Posterior vena cava (tissue), 2 donors: ENCODE measurements around the gene BPIFB2. TPM values are rescaled to one million over a fixed set of nuclear protein-coding genes. Genes with fewer than 3 reads are reported as not detected.
A peak's percentile ranks its signal among the peaks of the same experiment; 100 is the strongest.

Source experiments
- DNase-seq: peaks from one replicate; pipeline ENCODE4 v3.0.0-alpha.2; 2020; ENCODE audit warnings: low spot score
- intact Hi-C, 2 donors: fragments of 100-400 bp; cut with DNase I; formaldehyde crosslinking; loops; one replicate each; pipeline versions ENCODE4 v1.14.1 to v1.14.2; 2022 to 2023
- total RNA-seq, 2 donors: library from RNA; stranded (reverse); fragmentation: NEBNext Ultra II Directional; extraction: Animal tissue kit (Norgen Biotek cat#: 25700); gene quantifications; one replicate each; pipeline ENCODE4 v1.2.1, GENCODE V29; 2021
- donor health status: DM: yes; HTN: yes; CAD: no.
- donor health status: DM: yes; HTN: yes; CAD: no.

BPIFB2 gene
- total RNA-seq, 2 donors from 2014 or later, result not detected

DNA sequence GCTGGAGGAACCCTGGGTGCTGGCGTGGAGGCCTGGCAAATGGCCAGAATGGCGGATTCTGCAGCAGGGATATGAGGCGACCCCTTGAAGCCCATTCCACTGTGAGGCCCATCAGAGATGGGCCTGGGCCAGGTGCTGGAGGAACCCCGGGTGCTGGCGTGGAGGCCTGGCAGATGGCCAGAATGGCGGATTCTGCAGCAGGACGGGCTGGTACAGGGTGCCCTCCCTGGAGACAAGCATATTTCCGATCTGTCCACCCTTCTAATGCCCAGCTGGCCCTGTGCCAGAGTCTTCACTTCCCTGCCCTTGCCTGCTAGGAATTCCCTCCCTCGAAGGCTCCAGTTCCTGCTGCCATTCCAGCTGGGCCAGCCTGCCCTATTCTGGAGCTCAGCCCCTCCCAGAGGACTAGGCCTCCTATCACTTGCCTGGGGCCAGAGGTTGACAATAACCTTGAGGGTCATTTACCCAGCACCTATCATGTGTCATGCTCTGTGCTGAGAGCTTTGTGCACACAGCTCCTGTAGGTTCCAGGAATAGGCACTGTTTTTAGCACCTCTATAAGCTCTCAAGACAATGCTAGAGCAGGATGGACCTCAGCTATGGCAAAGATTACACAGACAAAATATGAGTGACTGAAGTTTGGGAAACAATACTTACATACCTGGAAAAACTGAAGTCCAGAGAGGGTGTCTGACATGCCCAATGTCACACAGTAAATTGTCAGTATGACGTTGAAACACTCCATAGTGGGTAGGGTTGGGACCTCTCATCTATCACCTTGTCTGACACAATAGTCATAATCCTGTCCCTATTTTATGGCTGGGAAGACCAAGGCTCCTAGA is 24.7 kb upstream of the BPIFB2 start:
- intact Hi-C loops, result no loop called here
- peak; percentile 76 for DNase-seq

GRCh38 chr20:32983459-32984112 is 23.9 kb upstream of the BPIFB2 start:
- peak; percentile 69 for DNase-seq
- intact Hi-C loops, result no loop called here

GRCh38 chr20:32984196-32984595 is 23.3 kb upstream of the BPIFB2 start:
- intact Hi-C loops, result no loop called here
- DNase-seq, result peak; percentile 15

GRCh38 chr20:32984631-32985354 is 22.7 kb upstream of the BPIFB2 start:
- intact Hi-C loops, result no loop called here
- peak; percentile 60 for DNase-seq

DNA sequence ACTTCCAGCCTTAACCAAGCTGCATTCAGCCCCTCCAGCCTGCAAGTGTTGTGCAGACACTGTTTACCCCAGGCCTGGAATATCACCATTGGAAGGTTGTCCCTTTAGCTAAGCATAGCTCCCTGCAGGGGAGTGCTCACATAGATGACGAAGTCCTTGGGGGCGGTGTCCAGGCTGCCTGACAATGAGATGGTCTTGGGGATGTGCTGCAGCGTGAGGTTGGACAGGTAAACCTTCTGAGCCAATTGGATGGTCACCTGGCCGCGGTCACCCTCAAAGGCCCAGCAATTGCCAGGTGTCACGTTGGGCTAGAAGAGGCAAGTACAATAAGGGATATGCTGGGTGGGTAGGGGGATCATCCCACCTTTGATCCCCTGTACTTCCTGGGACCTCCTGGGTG is 21.9 kb upstream of the BPIFB2 start:
- intact Hi-C loops, result no loop called here
- DNase-seq, result peak; percentile 64

GRCh38 chr20:32986331-32986966 is 21.1 kb upstream of the BPIFB2 start:
- intact Hi-C loops, result no loop called here
- peak; percentile 78 for DNase-seq

GRCh38 chr20:32987044-32987825 is 20.3 kb upstream of the BPIFB2 start:
- peak; percentile 53 for DNase-seq
- intact Hi-C loops, result no loop called here

DNA sequence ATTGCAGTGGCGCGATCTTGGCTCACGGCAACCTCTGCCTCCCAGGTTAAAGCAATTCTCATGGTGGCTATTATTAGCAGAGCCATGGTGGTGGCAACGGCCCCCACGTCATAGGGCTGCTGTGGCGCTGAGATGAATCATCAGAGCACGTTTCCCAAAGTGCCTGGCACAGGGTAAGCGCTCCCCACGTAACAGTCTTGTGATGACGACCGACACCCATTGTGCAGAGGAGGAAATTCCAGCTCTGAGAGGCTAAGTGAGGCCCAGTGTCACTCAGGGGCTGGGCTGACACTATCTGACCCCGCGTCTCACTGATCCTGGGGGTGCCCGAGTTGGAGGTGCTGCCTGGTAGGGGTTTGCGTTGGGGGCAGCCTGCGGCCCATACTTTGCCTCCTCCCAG is 19.5 kb upstream of the BPIFB2 start:
- intact Hi-C loops, result no loop called here
- peak; percentile 38 for DNase-seq

DNA sequence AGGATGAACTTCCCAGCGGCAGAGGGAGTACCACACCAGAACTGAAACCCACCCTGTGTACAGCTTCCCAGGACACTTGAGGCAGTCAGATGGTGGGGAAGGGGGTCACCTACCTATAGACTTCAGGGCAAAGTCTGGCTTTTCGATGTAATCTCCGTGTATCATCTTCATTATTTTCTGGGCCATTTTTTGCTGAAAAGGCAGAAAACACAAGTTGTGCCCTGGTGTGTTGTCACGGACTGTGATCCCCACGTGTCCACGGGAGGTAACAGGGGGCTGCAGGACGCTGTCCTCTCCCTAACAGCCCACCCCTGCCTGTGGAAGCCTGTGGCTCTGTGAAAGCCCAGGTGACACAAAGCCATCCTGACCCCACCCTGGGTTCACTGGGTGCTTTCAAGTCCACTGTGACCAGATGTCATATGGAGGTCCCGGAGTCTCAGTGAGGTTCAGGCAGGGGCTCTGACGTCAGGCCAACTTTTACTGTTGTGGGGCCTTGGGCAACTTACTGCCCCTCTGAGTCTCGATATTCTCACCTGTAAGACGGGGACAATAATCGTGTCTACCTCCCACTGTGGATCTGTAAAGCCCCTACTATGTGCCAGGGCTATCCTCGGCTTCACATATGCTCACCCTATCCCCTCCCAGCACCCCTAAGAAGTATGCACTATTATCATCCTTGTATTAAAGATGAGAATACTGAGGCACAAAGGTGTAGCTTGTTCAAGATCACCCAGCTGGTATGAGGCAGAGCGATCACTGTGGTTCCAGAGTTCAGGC is 17.8 kb upstream of the BPIFB2 start:
- intact Hi-C loops, result no loop called here
- peak; percentile 32 for DNase-seq

GRCh38 chr20:32990426-32990825 is 17.1 kb upstream of the BPIFB2 start:
- DNase-seq, result peak; percentile 37
- intact Hi-C loops, result no loop called here

- intact Hi-C loops, result no loop called here
- peak; percentile 9 for DNase-seq
Measured at GRCh38 chr20:32991383-32991782, 16.1 kb upstream of the BPIFB2 start.

DNA sequence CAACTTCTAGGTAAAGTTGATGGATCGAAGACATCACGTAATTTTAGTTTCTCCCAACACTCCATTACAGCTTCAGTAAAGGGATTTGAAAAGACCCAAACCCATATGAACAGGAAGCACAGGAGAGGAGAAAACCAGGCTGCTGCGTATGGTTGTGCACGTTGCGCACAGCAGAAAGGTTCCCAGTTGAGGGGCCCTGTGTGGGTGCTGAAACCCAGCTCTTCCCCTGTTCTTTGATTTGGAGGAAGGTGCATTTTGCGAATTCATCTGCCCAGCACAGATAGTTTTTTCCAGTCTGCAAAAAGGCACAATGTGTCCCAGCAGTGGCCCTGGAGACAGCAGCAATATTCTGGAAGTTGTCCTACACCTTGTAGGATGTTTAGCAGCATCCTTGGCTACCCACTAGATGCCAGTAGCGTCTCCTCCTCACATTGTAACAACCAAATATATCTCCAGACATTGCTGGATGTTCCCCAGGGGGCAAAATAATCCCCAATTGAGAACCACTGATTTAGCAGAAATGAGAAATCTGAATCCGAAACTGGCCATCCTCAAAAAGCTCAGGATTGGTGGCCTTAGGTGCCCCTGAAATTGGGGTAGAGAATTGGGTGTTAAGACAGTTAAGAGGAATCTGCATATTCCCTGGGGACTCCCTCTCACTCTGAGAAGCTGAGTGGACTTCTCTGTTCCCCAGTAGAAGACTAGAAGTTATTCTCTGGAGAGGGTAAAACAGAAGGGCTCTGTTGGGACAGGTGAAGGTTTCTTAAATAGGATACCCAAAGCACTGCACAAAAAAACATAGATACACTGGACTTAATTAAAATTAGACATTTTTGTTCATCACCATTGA is 15.5 kb upstream of the BPIFB2 start:
- intact Hi-C loops, result no loop called here
- DNase-seq, result no peak

- intact Hi-C loops, result no loop called here
- DNase-seq, result peak; percentile 59
Measured at GRCh38 chr20:32993496-32994050, 13.9 kb upstream of the BPIFB2 start.

- no peak for DNase-seq
- intact Hi-C loops, result no loop called here
Measured at GRCh38 chr20:32995802-32996201, 11.7 kb upstream of the BPIFB2 start.

- intact Hi-C loops, result no loop called here
- DNase-seq, result peak; percentile 3
Measured at GRCh38 chr20:32997431-32997830, 10.1 kb upstream of the BPIFB2 start.

- intact Hi-C loops, result no loop called here
- DNase-seq, result peak; percentile 9
Measured at GRCh38 chr20:32999603-33000250, 7.8 kb upstream of the BPIFB2 start.
